ENCODE results near the gene CELA2B.

GRCh38 chr1:15526490-15527339 is 50.8 kb downstream of the CELA2B start, which contains the start of gene DNAJC16:
- no peak for TF ChIP-seq YY1 (IDR thresholded peaks at IDR 0.05; ENCODE audit: insufficient read depth, insufficient read length)
- TF ChIP-seq ZNF274 (IDR thresholded peaks at IDR 0.05; ENCODE audit: low read depth, low read length), result no peak
- TF ChIP-seq SUZ12 (IDR thresholded peaks at IDR 0.05; ENCODE audit: extremely low read depth, insufficient read depth, insufficient read length), result no peak

Data from NT2/D1 (cell line).